BLaER1 (cell line): ENCODE results near the gene YAE1.
A peak's percentile ranks its signal among the peaks of the same experiment; 100 is the strongest.

Experiments used
- H3K27ac ChIP-seq: shearing (Covaris generic); formaldehyde crosslinking; 2 replicates; pipeline ENCODE4 v1.8.1; 2022
- H3K27me3 ChIP-seq: shearing (Covaris generic); formaldehyde crosslinking; 2 replicates; pipeline ENCODE4 v1.8.1; 2022
- H3K36me3 ChIP-seq: shearing (Covaris generic); formaldehyde crosslinking; 2 replicates; pipeline ENCODE4 v1.8.1; 2022
- H3K4me1 ChIP-seq: shearing (Covaris generic); formaldehyde crosslinking; 2 replicates; pipeline ENCODE4 v1.8.1; 2022
- H3K4me2 ChIP-seq: shearing (Covaris generic); formaldehyde crosslinking; 2 replicates; pipeline ENCODE4 v1.8.1; 2022
- H3K4me3 ChIP-seq: shearing (Covaris generic); formaldehyde crosslinking; 2 replicates; pipeline ENCODE4 v1.8.1; 2022
- H3K9ac ChIP-seq: shearing (Covaris generic); formaldehyde crosslinking; 2 replicates; pipeline ENCODE4 v1.8.1; 2022
- H3K9me3 ChIP-seq: shearing (Covaris generic); formaldehyde crosslinking; 2 replicates; pipeline ENCODE4 v1.8.1; 2022
- H4K20me1 ChIP-seq: shearing (Covaris generic); formaldehyde crosslinking; 2 replicates; pipeline ENCODE4 v1.8.1; 2022
- Cebpa-rat ChIP-seq: shearing (Covaris generic); IDR thresholded peaks from 2 replicates; pipeline ENCODE4 v1.8.1; 2022

Gene YAE1

DNA sequence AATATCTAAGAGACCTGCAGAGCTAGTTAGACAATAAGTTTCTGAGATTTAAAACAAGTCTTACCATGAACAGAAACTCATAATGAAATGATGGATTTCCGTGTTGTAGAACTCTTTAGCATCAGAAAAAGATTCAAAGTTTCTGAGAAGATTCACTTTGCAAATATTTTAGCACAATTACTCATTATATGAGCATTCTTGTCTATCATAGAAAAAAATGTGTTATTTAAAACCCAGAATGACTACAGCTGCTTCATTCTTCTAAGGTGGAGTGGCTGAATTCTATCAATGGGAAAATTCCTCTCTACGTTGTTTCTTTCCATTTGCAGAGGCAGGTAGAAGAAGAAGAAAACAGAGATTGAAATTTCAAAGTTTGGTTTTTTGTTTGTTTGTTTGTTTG, 36.1 kb downstream of the YAE1 start:
- H3K4me2 ChIP-seq = no peak overlapping the region
- no peak overlapping the region for H3K4me3 ChIP-seq
- no peak for TF ChIP-seq Cebpa-rat
- H3K36me3 ChIP-seq = no peaks in the 10 kb centered on the region
- no peak overlapping the region for H3K27ac ChIP-seq
- H3K27me3 ChIP-seq = no peaks in the 10 kb centered on the region
- H3K9ac ChIP-seq = no peak overlapping the region
- no peaks in the 10 kb centered on the region for H4K20me1 ChIP-seq
- peaks cover 5% of the 10 kb centered on the region; the same call in 1 of the 2 replicates for H3K4me1 ChIP-seq
- H3K9me3 ChIP-seq = no peaks in the 10 kb centered on the region

DNA sequence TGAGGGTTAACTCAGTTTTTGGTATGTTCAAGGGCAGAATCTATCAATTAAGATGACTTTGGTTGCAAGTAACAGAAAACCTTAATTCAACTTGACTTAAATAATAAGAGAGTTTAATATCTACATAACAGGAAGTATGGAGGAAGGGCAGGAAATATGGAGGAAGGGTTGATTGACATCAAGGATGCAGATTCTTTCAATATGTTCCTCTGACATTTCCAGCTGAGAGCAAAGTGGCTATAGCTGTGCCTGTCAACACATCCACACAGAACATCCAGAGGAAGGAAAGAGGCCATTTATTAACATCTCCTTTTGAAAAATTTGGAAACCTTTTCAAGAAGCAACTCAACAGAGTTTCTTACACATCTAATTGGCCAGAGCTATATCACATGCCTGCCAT, 37.7 kb downstream of the YAE1 start:
- Histone ChIP-seq H3K9ac (no peak overlapping the region), H3K4me1 (peaks cover 9% of the 10 kb centered on the region; the same call in 1 of the 2 replicates), H3K4me3 (no peak overlapping the region), H3K36me3 (no peaks in the 10 kb centered on the region), H3K27me3 (peaks cover 2% of the 10 kb centered on the region; the same call in 1 of the 2 replicates), H3K9me3 (no peaks in the 10 kb centered on the region), H4K20me1 (no peaks in the 10 kb centered on the region), H3K27ac (no peak overlapping the region), H3K4me2 (no peak overlapping the region; the same call in 1 of the 2 replicates)
- no peak for TF ChIP-seq Cebpa-rat

DNA sequence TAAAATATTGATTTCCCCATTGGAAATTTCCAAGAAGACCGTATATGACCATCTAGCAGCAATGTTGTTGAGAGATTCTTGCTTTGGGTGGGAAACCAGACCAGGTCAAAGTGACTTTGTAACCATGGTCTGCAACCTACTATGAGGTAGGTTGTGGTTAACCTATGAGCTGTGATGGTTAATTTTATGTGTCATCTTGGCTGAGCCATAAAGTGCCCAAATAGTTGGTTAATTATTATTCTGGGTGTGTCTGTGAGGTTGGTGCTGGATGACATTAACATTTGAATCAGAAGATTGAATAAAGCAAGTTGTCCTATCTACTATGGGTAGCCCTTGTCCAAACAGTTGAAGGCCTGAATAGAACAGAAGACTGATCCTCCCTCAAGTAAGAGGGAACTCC, 38.9 kb downstream of the YAE1 start:
- no peaks in the 10 kb centered on the region; the same call in 1 of the 2 replicates for H3K9me3 ChIP-seq
- no peak overlapping the region for H3K27ac ChIP-seq
- H3K4me3 ChIP-seq = no peak overlapping the region
- H3K9ac ChIP-seq = no peak overlapping the region
- no peak overlapping the region for H3K4me2 ChIP-seq
- no peaks in the 10 kb centered on the region for H4K20me1 ChIP-seq
- no peak for TF ChIP-seq Cebpa-rat
- H3K4me1 ChIP-seq = peaks cover 21% of the 10 kb centered on the region; the same call in 1 of the 2 replicates
- H3K27me3 ChIP-seq = peaks cover 13% of the 10 kb centered on the region
- H3K36me3 ChIP-seq = no peaks in the 10 kb centered on the region

DNA sequence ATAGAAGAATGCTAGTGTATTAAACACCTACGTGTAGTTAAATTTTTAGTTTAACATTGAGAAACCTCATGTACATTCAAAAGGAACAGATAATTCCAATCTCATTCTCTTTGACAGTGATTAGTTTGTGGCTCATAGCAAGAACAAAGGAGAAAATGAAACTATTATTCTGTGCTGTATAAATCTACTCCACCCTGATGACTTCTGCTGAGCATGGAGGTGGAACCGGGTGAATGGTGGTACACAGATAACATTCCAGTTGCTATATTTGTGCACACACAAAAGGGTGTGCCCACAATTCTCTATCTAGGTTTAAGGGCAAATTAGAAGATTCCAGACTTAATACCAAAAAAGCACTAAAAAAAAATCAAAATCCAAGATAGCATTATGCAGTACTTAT, 40.1 kb downstream of the YAE1 start:
- no peak overlapping the region for H3K9ac ChIP-seq
- no peaks in the 10 kb centered on the region for H3K36me3 ChIP-seq
- no peaks in the 10 kb centered on the region for H4K20me1 ChIP-seq
- no peak overlapping the region for H3K4me2 ChIP-seq
- no peak for TF ChIP-seq Cebpa-rat
- no peak overlapping the region for H3K27ac ChIP-seq
- H3K27me3 ChIP-seq = peaks cover 24% of the 10 kb centered on the region
- H3K4me1 ChIP-seq = peaks cover 23% of the 10 kb centered on the region; the same call in 1 of the 2 replicates
- H3K9me3 ChIP-seq = no peaks in the 10 kb centered on the region; the same call in 1 of the 2 replicates
- H3K4me3 ChIP-seq = no peak overlapping the region

DNA sequence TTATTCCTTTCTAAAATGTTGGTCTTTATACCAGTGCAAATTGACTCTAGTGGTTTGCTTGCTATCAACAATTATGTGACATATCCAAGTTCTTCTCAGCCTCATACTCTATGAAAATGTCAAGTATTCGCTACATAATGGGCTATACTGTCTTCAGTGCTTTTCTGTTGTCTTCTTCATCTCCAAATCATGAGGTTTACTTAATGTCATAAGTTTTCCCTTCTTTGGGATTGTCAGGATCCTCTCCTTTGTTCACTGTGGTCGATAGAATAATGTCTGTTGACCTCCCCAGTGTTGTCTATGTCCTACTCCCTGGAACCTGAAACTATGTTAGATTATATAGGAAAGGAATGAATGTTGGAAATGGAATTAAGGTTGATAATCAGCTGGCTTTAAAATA, 40.7 kb downstream of the YAE1 start:
- H3K4me1 ChIP-seq = peaks cover 23% of the 10 kb centered on the region; the same call in 1 of the 2 replicates
- no peak overlapping the region for H3K27ac ChIP-seq
- H3K9ac ChIP-seq = no peak overlapping the region
- no peaks in the 10 kb centered on the region; the same call in 1 of the 2 replicates for H3K9me3 ChIP-seq
- TF ChIP-seq Cebpa-rat = no peak
- no peaks in the 10 kb centered on the region for H4K20me1 ChIP-seq
- no peak overlapping the region for H3K4me3 ChIP-seq
- H3K36me3 ChIP-seq = no peaks in the 10 kb centered on the region
- no peak overlapping the region for H3K4me2 ChIP-seq
- peaks cover 25% of the 10 kb centered on the region for H3K27me3 ChIP-seq

DNA sequence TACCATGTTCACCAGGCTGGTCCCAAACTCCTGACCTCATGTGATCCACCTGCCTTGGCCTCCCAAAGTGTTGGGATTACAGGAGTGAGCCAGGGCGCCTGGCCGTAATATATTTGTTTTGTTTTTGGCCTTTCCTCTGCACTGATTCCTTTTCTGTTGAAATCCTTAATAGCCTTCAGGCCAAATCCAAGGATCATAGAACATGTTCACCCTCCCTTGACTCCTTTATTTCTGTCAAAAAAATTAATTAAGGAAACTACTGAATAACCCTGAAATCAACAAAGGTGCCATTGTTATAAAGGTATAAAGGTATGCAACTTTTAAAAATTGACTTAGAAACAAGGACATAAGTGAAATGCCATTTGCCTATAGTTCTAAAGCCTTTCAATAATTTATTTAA, 41.7 kb downstream of the YAE1 start:
- Histone ChIP-seq H3K27ac (no peak overlapping the region), H4K20me1 (no peaks in the 10 kb centered on the region), H3K36me3 (no peaks in the 10 kb centered on the region), H3K4me2 (no peak overlapping the region), H3K9ac (no peak overlapping the region), H3K27me3 (peaks cover 25% of the 10 kb centered on the region), H3K9me3 (no peaks in the 10 kb centered on the region; the same call in 1 of the 2 replicates), H3K4me1 (peaks cover 23% of the 10 kb centered on the region; the same call in 1 of the 2 replicates), H3K4me3 (no peak overlapping the region)
- no peak for TF ChIP-seq Cebpa-rat

DNA sequence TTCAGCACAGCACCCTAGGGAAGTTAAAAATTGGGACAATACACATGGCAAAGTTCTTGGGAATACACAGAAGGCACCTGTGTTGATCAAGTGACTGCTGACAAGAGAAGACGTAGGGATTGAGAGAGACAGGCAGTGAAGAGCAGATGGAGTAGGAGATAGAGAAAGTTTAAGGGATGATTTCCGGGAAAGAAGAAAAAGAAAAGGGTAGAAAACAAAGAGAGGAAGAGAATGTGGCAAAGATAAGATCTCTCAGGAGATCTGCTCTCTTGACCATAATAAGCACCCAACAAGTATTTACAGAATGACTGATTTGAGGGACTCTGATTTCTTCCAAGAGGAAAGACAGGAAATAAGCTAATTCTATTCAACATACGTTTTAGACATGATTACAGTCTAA, 42.1 kb downstream of the YAE1 start:
- Histone ChIP-seq H3K4me2 (peak overlapping the region; percentile 12; the same call in 1 of the 2 replicates), H4K20me1 (no peaks in the 10 kb centered on the region), H3K4me1 (peaks cover 23% of the 10 kb centered on the region; the same call in 1 of the 2 replicates), H3K9ac (no peak overlapping the region), H3K4me3 (no peak overlapping the region), H3K27ac (no peak overlapping the region), H3K36me3 (no peaks in the 10 kb centered on the region), H3K27me3 (peaks cover 25% of the 10 kb centered on the region), H3K9me3 (no peaks in the 10 kb centered on the region; the same call in 1 of the 2 replicates)
- TF ChIP-seq Cebpa-rat = no peak

DNA sequence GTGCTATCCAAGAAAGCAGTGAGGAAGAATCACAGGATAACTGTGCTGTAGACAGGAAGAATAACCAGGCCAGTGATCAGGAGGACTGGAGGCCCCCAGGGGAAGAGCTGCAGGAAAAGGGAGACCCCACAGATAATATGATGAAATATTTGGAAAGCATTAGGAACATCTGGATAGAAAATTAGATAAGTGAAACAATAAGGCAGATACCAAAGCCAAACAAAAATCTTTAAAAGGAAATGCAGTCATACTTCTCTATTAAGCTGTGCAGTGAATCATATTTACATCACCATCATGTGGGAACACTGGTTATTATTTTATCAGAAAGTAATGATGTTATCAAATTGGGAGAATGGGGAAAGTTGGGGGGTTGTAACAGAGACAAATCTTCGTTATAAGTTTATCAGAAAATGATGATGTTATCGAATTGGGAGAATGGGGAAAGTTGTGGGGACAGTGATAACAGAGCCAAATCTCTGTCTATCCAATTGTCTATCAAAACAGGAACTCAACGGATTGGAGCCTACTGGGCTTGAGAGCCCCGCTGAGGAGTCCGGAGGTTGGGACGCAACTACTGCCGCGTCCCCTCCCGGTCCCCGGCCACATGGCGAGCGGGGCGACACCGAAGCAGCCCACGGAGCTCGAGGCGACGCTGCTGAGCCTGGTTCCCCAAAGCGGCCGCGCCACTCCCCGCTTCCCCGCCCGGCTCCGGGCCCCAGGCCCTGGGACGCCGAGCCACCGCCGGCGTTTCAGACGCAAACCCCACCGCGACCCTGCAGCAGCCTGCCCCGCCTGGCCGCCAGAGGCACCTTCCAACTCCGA, 43.1 kb downstream of the YAE1 start:
- no peaks in the 10 kb centered on the region; the same call in 1 of the 2 replicates for H3K9me3 ChIP-seq
- H3K4me1 ChIP-seq = peaks cover 17% of the 10 kb centered on the region; the same call in 1 of the 2 replicates
- TF ChIP-seq Cebpa-rat = no peak
- peak overlapping the region; percentile 32 for H3K4me3 ChIP-seq
- peak overlapping the region; percentile 51 for H3K4me2 ChIP-seq
- H3K27ac ChIP-seq = no peak overlapping the region
- H3K9ac ChIP-seq = no peak overlapping the region
- H3K36me3 ChIP-seq = no peaks in the 10 kb centered on the region
- no peaks in the 10 kb centered on the region for H4K20me1 ChIP-seq
- H3K27me3 ChIP-seq = peaks cover 25% of the 10 kb centered on the region

DNA sequence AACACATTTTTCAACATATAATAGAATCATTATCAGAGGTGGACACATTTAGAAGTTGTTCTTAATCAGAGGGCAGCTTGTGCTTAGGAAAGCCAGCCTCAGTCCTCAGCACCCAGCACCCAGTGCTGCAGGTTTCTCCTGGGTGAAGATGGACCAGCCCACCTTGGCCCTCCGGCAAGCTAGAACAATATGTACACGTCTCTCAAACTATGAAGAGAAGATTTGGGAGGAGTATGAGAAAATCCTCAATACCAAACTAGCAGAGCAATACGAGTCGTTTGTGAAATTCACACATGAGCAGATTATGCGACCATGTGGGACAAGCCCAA, 43.7 kb downstream of the YAE1 start:
- no peak overlapping the region for H3K27ac ChIP-seq
- peak overlapping the region; percentile 32; the same call in 1 of the 2 replicates for H3K4me3 ChIP-seq
- no peaks in the 10 kb centered on the region for H4K20me1 ChIP-seq
- no peak overlapping the region for H3K9ac ChIP-seq
- no peak for TF ChIP-seq Cebpa-rat
- peaks cover 25% of the 10 kb centered on the region for H3K27me3 ChIP-seq
- H3K9me3 ChIP-seq = no peaks in the 10 kb centered on the region; the same call in 1 of the 2 replicates
- peak overlapping the region; percentile 51 for H3K4me2 ChIP-seq
- H3K4me1 ChIP-seq = peaks cover 17% of the 10 kb centered on the region; the same call in 1 of the 2 replicates
- H3K36me3 ChIP-seq = no peaks in the 10 kb centered on the region

DNA sequence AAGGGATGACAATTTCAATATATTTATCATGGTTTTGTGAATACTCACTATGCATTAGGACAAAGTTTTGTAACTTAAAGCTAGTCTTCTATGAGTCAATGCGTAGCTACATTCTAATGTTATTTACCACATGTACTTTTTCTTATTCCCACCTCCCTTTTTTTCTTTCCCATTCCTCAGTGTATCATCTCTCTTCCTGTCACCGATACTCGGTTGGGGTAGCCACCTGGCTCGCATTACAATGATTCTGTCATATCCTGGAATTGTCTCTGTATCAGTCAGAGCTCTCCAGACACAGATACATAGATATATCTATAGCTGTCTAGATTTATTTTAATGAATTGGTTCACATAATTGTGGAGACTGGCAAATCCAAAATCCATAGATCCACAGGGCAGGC, 47.4 kb downstream of the YAE1 start:
- Histone ChIP-seq H3K4me2 (no peak overlapping the region), H3K4me1 (peaks cover 17% of the 10 kb centered on the region; the same call in 1 of the 2 replicates), H3K9me3 (no peaks in the 10 kb centered on the region; the same call in 1 of the 2 replicates), H3K27ac (no peak overlapping the region), H3K36me3 (no peaks in the 10 kb centered on the region), H3K4me3 (no peak overlapping the region), H4K20me1 (no peaks in the 10 kb centered on the region), H3K27me3 (peaks cover 25% of the 10 kb centered on the region), H3K9ac (no peak overlapping the region)
- TF ChIP-seq Cebpa-rat = no peak
